NB4 (cell line): ENCODE data around the gene RYR3.

Experiments
- MYC ChIP-seq: IDR thresholded peaks from 2 replicates; pipeline ENCODE4 v1.6.1; 2011; ENCODE audit warnings: low read depth, low read length
- TF ChIP-seq, protein P1 (sequence below): IDR thresholded peaks from one replicate; pipeline ENCODE4 v1.5.1; 2012; ENCODE audit warnings: low read depth, low read length
- TF ChIP-seq, protein P2 (sequence below): IDR thresholded peaks from 2 replicates; pipeline ENCODE4 v1.6.1; 2011; ENCODE audit warnings: low read depth, low read length

DNA sequence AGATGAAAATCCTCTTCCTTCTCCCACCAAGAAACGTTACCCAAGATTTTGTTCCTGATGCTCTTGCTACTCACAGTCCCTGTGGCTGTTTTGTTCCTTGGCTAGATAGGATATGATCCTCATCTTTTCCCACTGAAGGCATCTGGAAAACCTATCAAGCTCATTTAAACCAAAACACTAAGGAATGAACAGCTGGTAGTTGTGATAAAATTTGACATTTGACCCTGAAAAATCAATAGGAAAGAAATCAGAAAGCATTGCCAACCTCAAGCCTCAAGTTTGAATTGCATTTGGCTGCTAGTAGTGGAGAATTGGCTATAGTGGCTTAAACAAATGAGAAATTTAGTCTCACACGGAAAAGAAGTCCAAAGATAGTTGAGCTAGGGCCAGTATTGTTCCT is 486.9 kb downstream of the RYR3 start:
- TF ChIP-seq, protein P1, sequence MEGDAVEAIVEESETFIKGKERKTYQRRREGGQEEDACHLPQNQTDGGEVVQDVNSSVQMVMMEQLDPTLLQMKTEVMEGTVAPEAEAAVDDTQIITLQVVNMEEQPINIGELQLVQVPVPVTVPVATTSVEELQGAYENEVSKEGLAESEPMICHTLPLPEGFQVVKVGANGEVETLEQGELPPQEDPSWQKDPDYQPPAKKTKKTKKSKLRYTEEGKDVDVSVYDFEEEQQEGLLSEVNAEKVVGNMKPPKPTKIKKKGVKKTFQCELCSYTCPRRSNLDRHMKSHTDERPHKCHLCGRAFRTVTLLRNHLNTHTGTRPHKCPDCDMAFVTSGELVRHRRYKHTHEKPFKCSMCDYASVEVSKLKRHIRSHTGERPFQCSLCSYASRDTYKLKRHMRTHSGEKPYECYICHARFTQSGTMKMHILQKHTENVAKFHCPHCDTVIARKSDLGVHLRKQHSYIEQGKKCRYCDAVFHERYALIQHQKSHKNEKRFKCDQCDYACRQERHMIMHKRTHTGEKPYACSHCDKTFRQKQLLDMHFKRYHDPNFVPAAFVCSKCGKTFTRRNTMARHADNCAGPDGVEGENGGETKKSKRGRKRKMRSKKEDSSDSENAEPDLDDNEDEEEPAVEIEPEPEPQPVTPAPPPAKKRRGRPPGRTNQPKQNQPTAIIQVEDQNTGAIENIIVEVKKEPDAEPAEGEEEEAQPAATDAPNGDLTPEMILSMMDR = no peak
- no peak for TF ChIP-seq MYC
- TF ChIP-seq, protein P2, sequence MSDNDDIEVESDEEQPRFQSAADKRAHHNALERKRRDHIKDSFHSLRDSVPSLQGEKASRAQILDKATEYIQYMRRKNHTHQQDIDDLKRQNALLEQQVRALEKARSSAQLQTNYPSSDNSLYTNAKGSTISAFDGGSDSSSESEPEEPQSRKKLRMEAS = no peak
